HepG2 (cell line): ENCODE data around the gene ADM. TPM values are rescaled to one million over a fixed set of nuclear protein-coding genes. Genes with fewer than 3 reads are reported as not detected.

Source experiments
- ATAC-seq: fragments of 200-7000 bp; cut with Tn5 transposase; 3 replicates; pipeline ENCODE4 v1.9.1; 2020; ENCODE audit warnings: mild to moderate bottlenecking, moderate library complexity
- BruUV-seq: library from RNA; stranded (reverse); fragments of 400-500 nt; replicated peaks from 2 replicates; lab custom pipeline; 2021; lab: Mats Ljungman, UMichigan
- CTCF ChIA-PET: fragments of 300-600 bp; formaldehyde crosslinking; extraction: SDS; loops from one replicate; lab custom pipeline; 2021; ENCODE audit warnings: low total read pairs, inconsistent platforms, low intra/inter-chr PET ratio; lab: Yijun Ruan, JAX
- POLR2A ChIA-PET: fragments of 350-600 bp; sonication (Branson Sonifier 250); formaldehyde crosslinking; loops from one replicate; lab custom pipeline; 2020; ENCODE audit warnings: antibody characterized with exemption, inconsistent platforms; lab: Yijun Ruan, JAX
- DNase-seq: peaks from one replicate; pipeline ENCODE4 v3.0.0-alpha.2; 2015; ENCODE audit warnings: low spot score
- FAIRE-seq: peaks from 3 replicates; lab custom pipeline; 2011; peaks lifted over from hg19 to GRCh38; lab: Jason Lieb, UNC
- H2AFZ ChIP-seq: one replicate; pipeline ENCODE4 v1.6.1; 2011; ENCODE audit warnings: low read length, inconsistent platforms
- H3K27ac ChIP-seq: fragments of 300-600 bp; 3 replicates; pipeline ENCODE4 v1.8.0; 2011; ENCODE audit warnings: mixed run types, mild to moderate bottlenecking, mixed read lengths, low read length, inconsistent platforms; ENCODE audit not compliant: insufficient read depth; ENCODE audit errors: extremely low read length
- H3K27me3 ChIP-seq, 2 experiments: fragments of 200-600 bp in 1 of 2; 2 replicates in 1 of 2; 3 replicates in 1 of 2; pipeline versions ENCODE4 v1.6.0 to v1.8.0; 2011; ENCODE audit warnings: low read length in 2 of 2, mild to moderate bottlenecking in 2 of 2, moderate library complexity in 2 of 2, inconsistent platforms in 1 of 2; ENCODE audit not compliant: insufficient read depth in 2 of 2, control insufficient read depth in 1 of 2
- H3K36me3 ChIP-seq, 2 experiments: fragments of 200-600 bp in 1 of 2; replicated peaks in 1 of 2; 2 replicates in 1 of 2; 3 replicates in 1 of 2; pipeline versions ENCODE4 v1.5.1 to v1.8.0; 2011; ENCODE audit warnings: low read length in 2 of 2, inconsistent platforms in 1 of 2; ENCODE audit not compliant: insufficient read depth in 2 of 2, control insufficient read depth in 1 of 2
- H3K4me1 ChIP-seq: 2 replicates; pipeline ENCODE4 v1.5.1; 2012; ENCODE audit warnings: low read length, inconsistent platforms; ENCODE audit not compliant: insufficient read depth
- H3K4me2 ChIP-seq: 2 replicates; pipeline ENCODE4 v1.6.0; 2011; ENCODE audit warnings: low read depth, low read length, inconsistent platforms
- H3K4me3 ChIP-seq, 3 experiments: fragments of 200-600 bp in 1 of 3; sonication (generic), shearing (Covaris generic) in 1 of 3; replicated peaks in 1 of 3; 2 replicates each; pipeline ENCODE4 v1.5.1; 2011 to 2016; ENCODE audit warnings: low read length in 3 of 3, inconsistent platforms in 2 of 3, low read depth in 2 of 3, mild to moderate bottlenecking in 2 of 3, control low read depth in 1 of 3, mixed read lengths in 1 of 3; ENCODE audit not compliant: insufficient read depth in 1 of 3
- H3K79me2 ChIP-seq: one replicate; pipeline ENCODE4 v1.6.1; 2011; ENCODE audit warnings: low read length, inconsistent platforms; ENCODE audit not compliant: insufficient read depth
- H3K9ac ChIP-seq: 2 replicates; pipeline ENCODE4 v1.6.0; 2011; ENCODE audit warnings: mild to moderate bottlenecking, low read depth, low read length, inconsistent platforms; ENCODE audit not compliant: insufficient read depth
- H3K9me3 ChIP-seq: 2 replicates; pipeline ENCODE4 v1.5.1; 2012; ENCODE audit warnings: mild to moderate bottlenecking, low read length
- H4K20me1 ChIP-seq: 2 replicates; pipeline ENCODE4 v1.6.0; 2011; ENCODE audit warnings: inconsistent platforms, mild to moderate bottlenecking, low read length, moderate library complexity; ENCODE audit not compliant: insufficient read depth
- BRF2 ChIP-seq: sonication (generic); formaldehyde crosslinking; IDR thresholded peaks from 2 replicates; pipeline ENCODE4 v1.8.1; 2022; ENCODE audit warnings: mild to moderate bottlenecking, missing genetic modification reagents
- HOXA5 ChIP-seq: sonication (generic); formaldehyde crosslinking; IDR thresholded peaks from 2 replicates; pipeline ENCODE4 v1.4.0; 2020; ENCODE audit warnings: missing genetic modification reagents
- MAFF ChIP-seq: IDR thresholded peaks from 2 replicates; pipeline ENCODE4 v1.6.1; 2011; ENCODE audit warnings: low read depth, low read length, improper control_type of control experiment
- RAD51 ChIP-seq: fragments of 450-650 bp; IDR thresholded peaks from 2 replicates; pipeline ENCODE4 v1.6.1; 2016; ENCODE audit warnings: borderline replicate concordance
- RBAK ChIP-seq: sonication (generic); formaldehyde crosslinking; IDR thresholded peaks from 2 replicates; pipeline ENCODE4 v1.5.1; 2020; ENCODE audit warnings: mild to moderate bottlenecking, missing genetic modification reagents
- SCMH1 ChIP-seq: sonication (generic); formaldehyde crosslinking; IDR thresholded peaks from 2 replicates; pipeline ENCODE4 v1.9.0; 2021; ENCODE audit warnings: missing genetic modification reagents, mild to moderate bottlenecking, borderline replicate concordance
- SNAI1 ChIP-seq: sonication (generic); formaldehyde crosslinking; IDR thresholded peaks from 2 replicates; pipeline ENCODE4 v1.5.0; 2020; ENCODE audit warnings: mild to moderate bottlenecking, missing genetic modification reagents, borderline replicate concordance
- ZC3H13 ChIP-seq: sonication (generic); formaldehyde crosslinking; IDR thresholded peaks from 2 replicates; pipeline ENCODE4 v1.8.1; 2023; ENCODE audit warnings: mild to moderate bottlenecking, missing genetic modification reagents, moderate library complexity
- ZNF598 ChIP-seq: sonication (generic); formaldehyde crosslinking; IDR thresholded peaks from 2 replicates; pipeline ENCODE4 v1.5.1; 2020; ENCODE audit warnings: mild to moderate bottlenecking, missing genetic modification reagents, borderline replicate concordance
- ZNF639 ChIP-seq: conservative IDR thresholded peaks from 2 replicates; pipeline ENCODE4 v1.6.1; 2018; ENCODE audit warnings: missing genetic modification reagents
- WGBS: methylation state at CpG from one replicate; pipeline ENCODE4 v1.1.6; 2017; ENCODE audit warnings: low lambda C conversion rate; 5-methylcytosine and 5-hydroxymethylcytosine counted together
- in situ Hi-C: cut with HindIII; loops from 2 replicates; pipeline ENCODE4 v1.10.0; 2017; ENCODE audit warnings: low pct_unique_long_range_greater_than_20kb; ENCODE audit not compliant: extremely low pct_ligation_motif_present
- intact Hi-C: fragments of 100-400 bp; cut with micrococcal nuclease; formaldehyde crosslinking; loops from one replicate; pipeline ENCODE4 v1.10.0; 2022; ENCODE audit not compliant: unreplicated experiment
- polyA plus RNA-seq, 8 experiments: library from polyadenylated mRNA; depleted of rRNA in 3 of 8; stranded (reverse) in 7 of 8; unstranded in 1 of 8; fragments of >200 nt; fragmentation: Illumina TruSeq in 4 of 8; extraction: Trizol in 4 of 8; gene quantifications; 2 replicates each; pipeline versions ENCODE4 v1.2.1 to v1.2.3, GENCODE V29; 2011 to 2016; ENCODE audit warnings: low read depth in 4 of 8, missing spikeins in 1 of 8, mixed read lengths in 1 of 8; ENCODE audit not compliant: insufficient read depth in 1 of 8
- total RNA-seq, 5 experiments: library from RNA; depleted of rRNA; stranded (reverse); fragments of >200 nt; fragmentation: Illumina TruSeq; extraction: Trizol; gene quantifications; 2 replicates each; pipeline ENCODE4 v1.2.3, GENCODE V29; 2016; ENCODE audit warnings: low read depth in 1 of 5
- TF ChIP-seq, protein P1 (sequence below): sonication (generic); formaldehyde crosslinking; IDR thresholded peaks from 2 replicates; pipeline ENCODE4 v1.8.0; 2022; ENCODE audit warnings: mild to moderate bottlenecking, missing genetic modification reagents, moderate library complexity
- TF ChIP-seq, protein P2 (sequence below): sonication (generic); formaldehyde crosslinking; conservative IDR thresholded peaks from 2 replicates; pipeline ENCODE4 v1.8.1; 2023; ENCODE audit warnings: missing genetic modification reagents
- TF ChIP-seq, protein P3 (sequence below): sonication (generic); formaldehyde crosslinking; IDR thresholded peaks from 2 replicates; pipeline ENCODE4 v1.4.0; 2020; ENCODE audit warnings: missing genetic modification reagents
- TF ChIP-seq, protein P4 (sequence below), 2 experiments: sonication (generic) in 1 of 2; formaldehyde crosslinking in 1 of 2; IDR thresholded peaks; 2 replicates each; pipeline versions ENCODE4 v1.4.0 to v1.6.1; 2016 to 2020; ENCODE audit warnings: borderline replicate concordance in 1 of 2, low read depth in 1 of 2, mild to moderate bottlenecking in 1 of 2, missing genetic modification reagents in 1 of 2

ADM gene
- total and polyA plus RNA-seq, 2 of the 13 experiments (the other 11 are each of a cell fraction or from before 2014, with no cell fraction given), result 10.7 to 26.1 TPM

DNA sequence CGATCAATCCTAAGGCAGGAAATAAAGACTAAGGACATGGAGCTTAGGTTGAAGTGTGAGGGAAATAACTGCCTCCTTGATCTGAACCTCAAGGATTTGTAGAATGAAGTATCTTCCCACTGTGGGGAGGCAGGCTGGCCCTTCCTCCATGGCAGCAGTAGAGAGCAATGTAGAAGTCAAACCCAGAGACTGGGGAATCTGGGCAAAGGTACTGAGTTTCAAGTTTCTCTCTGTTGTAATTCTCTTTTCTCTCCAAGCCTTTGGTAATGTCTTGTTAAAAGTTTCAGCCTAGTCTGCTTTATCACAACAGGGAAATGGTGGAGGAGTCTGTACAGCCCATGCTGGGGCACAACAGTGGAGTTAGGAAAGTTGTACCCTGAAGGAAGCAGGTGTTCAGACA lies 49.5 kb downstream of the ADM start:
- no peak for DNase-seq
- H4K20me1 ChIP-seq, result no peaks in the 10 kb centered on the region
- no TSS peak for BruUV-seq
- H3K27me3 ChIP-seq, result 0 out of 5 replicates have a peak, but pooled peaks cover 0 to 1% of the 10 kb centered on the region in 2 experiments
- no peak overlapping the region for H2AFZ ChIP-seq
- intact Hi-C loops, result no loop called here
- no peak for FAIRE-seq
- no peak overlapping the region for H3K9ac ChIP-seq
- no peaks in the 10 kb centered on the region for H3K36me3 ChIP-seq
- H3K4me3 ChIP-seq, result no peak overlapping the region
- in situ Hi-C loops, result no loop called here
- POLR2A ChIA-PET, result no interaction called here
- no peak overlapping the region for H3K4me2 ChIP-seq
- no peak for ATAC-seq
- CTCF ChIA-PET, result no interaction called here
- WGBS, result 79% methylated on average over 1 of the region's 1 CpG
- H3K79me2 ChIP-seq, result no peaks in the 10 kb centered on the region
- H3K27ac ChIP-seq, result no peak overlapping the region
- H3K4me1 ChIP-seq, result peaks cover 36% of the 10 kb centered on the region
- no peaks in the 10 kb centered on the region for H3K9me3 ChIP-seq
- TF ChIP-seq, protein P1, sequence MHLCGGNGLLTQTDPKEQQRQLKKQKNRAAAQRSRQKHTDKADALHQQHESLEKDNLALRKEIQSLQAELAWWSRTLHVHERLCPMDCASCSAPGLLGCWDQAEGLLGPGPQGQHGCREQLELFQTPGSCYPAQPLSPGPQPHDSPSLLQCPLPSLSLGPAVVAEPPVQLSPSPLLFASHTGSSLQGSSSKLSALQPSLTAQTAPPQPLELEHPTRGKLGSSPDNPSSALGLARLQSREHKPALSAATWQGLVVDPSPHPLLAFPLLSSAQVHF, result no peak
- TF ChIP-seq RAD51 (no peak), ZNF639 (CRISPR knock-in tag) (no peak), ZC3H13 (CRISPR knock-in tag) (no peak), BRF2 (CRISPR knock-in tag) (no peak), ZNF598 (CRISPR knock-in tag) (no peak), SNAI1 (CRISPR knock-in tag) (no peak), MAFF (no peak), RBAK (CRISPR knock-in tag) (no peak), SCMH1 (CRISPR knock-in tag) (no peak), HOXA5 (CRISPR knock-in tag) (no peak)
- TF ChIP-seq, protein P2, sequence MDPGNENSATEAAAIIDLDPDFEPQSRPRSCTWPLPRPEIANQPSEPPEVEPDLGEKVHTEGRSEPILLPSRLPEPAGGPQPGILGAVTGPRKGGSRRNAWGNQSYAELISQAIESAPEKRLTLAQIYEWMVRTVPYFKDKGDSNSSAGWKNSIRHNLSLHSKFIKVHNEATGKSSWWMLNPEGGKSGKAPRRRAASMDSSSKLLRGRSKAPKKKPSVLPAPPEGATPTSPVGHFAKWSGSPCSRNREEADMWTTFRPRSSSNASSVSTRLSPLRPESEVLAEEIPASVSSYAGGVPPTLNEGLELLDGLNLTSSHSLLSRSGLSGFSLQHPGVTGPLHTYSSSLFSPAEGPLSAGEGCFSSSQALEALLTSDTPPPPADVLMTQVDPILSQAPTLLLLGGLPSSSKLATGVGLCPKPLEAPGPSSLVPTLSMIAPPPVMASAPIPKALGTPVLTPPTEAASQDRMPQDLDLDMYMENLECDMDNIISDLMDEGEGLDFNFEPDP (CRISPR knock-in tag), result no peak
- TF ChIP-seq, protein P3, sequence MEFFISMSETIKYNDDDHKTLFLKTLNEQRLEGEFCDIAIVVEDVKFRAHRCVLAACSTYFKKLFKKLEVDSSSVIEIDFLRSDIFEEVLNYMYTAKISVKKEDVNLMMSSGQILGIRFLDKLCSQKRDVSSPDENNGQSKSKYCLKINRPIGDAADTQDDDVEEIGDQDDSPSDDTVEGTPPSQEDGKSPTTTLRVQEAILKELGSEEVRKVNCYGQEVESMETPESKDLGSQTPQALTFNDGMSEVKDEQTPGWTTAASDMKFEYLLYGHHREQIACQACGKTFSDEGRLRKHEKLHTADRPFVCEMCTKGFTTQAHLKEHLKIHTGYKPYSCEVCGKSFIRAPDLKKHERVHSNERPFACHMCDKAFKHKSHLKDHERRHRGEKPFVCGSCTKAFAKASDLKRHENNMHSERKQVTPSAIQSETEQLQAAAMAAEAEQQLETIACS, result no peak
- TF ChIP-seq, protein P4, sequence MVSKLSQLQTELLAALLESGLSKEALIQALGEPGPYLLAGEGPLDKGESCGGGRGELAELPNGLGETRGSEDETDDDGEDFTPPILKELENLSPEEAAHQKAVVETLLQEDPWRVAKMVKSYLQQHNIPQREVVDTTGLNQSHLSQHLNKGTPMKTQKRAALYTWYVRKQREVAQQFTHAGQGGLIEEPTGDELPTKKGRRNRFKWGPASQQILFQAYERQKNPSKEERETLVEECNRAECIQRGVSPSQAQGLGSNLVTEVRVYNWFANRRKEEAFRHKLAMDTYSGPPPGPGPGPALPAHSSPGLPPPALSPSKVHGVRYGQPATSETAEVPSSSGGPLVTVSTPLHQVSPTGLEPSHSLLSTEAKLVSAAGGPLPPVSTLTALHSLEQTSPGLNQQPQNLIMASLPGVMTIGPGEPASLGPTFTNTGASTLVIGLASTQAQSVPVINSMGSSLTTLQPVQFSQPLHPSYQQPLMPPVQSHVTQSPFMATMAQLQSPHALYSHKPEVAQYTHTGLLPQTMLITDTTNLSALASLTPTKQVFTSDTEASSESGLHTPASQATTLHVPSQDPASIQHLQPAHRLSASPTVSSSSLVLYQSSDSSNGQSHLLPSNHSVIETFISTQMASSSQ (IDR thresholded peaks at IDR 0.05; ENCODE audit: low read depth), result no peak
- TF ChIP-seq, protein P4 (CRISPR knock-in tag; IDR thresholded peaks at IDR 0.05; ENCODE audit: borderline replicate concordance), result no peak
